ENCODE measurements around the gene ARFRP1.
"Not testable (repeated sequence)": the region's sequence is repeated elsewhere in the genome, so short reads cannot be mapped to it uniquely, and the experiment has no call there.

The ARFRP1 gene

GRCh38 chr20:63653041-63653973 lies 54.5 kb downstream of the ARFRP1 start, which contains the start of gene STMN3:
STMN3 (minus strand) TSS chr20:63653424; CDS start chr20:63653345, 79 bp downstream.
- DNase-seq = peak; percentile 97
- H3K9me3 Mint-ChIP-seq = no peaks in the 10 kb centered on the region

GRCh38 chr20:63652192-63652980 lies 55.4 kb downstream of the ARFRP1 start:
- Mint-ChIP-seq H3K27me3 (ENCODE audit: low read depth, poor library complexity) (peaks cover 30% of the 10 kb centered on the region), H3K4me1 (peaks cover 23% of the 10 kb centered on the region), H3K36me3 (ENCODE audit: low read depth) (no peaks in the 10 kb centered on the region), H3K27ac (no peak overlapping the region), H3K4me3 (peak overlapping the region; percentile 83), H3K9me3 (no peaks in the 10 kb centered on the region)
- no peak for TF ChIP-seq CTCF (IDR thresholded peaks at IDR 0.05)
- DNase-seq = peak; percentile 73

More at GRCh38 chr20:63653041-63653973, 54.5 kb downstream of the ARFRP1 start, which contains the start of gene STMN3:
- H3K4me1 Mint-ChIP-seq = peaks cover 27% of the 10 kb centered on the region
- TF ChIP-seq CTCF (IDR thresholded peaks at IDR 0.05) = no peak
- H3K4me3 Mint-ChIP-seq = peak within 1 kb of the TSS; percentile 83
- peaks cover 29% of the 10 kb centered on the region for H3K27me3 Mint-ChIP-seq (ENCODE audit: low read depth, poor library complexity)
- H3K36me3 Mint-ChIP-seq (ENCODE audit: low read depth) = no peaks in the 10 kb centered on the region
- H3K27ac Mint-ChIP-seq = no peak within 1 kb of the TSS

GRCh38 chr20:63651942-63652191 lies 55.9 kb downstream of the ARFRP1 start:
- TF ChIP-seq CTCF (IDR thresholded peaks at IDR 0.05) = no peak
- H3K27me3 Mint-ChIP-seq (ENCODE audit: low read depth, poor library complexity) = peaks cover 33% of the 10 kb centered on the region
- no peaks in the 10 kb centered on the region for H3K9me3 Mint-ChIP-seq
- no peak for DNase-seq
- no peak overlapping the region for H3K27ac Mint-ChIP-seq
- H3K4me1 Mint-ChIP-seq = peaks cover 18% of the 10 kb centered on the region
- peak overlapping the region; percentile 83 for H3K4me3 Mint-ChIP-seq
- H3K36me3 Mint-ChIP-seq (ENCODE audit: low read depth) = no peaks in the 10 kb centered on the region

- H3K27me3 Mint-ChIP-seq (ENCODE audit: low read depth, poor library complexity) = peaks cover 40% of the 10 kb centered on the region
- H3K4me3 Mint-ChIP-seq; H3K9me3 Mint-ChIP-seq; DNase-seq; H3K27ac Mint-ChIP-seq; H3K36me3 Mint-ChIP-seq (ENCODE audit: low read depth): not testable (repeated sequence)
- H3K4me1 Mint-ChIP-seq = peaks cover 18% of the 10 kb centered on the region
Measured at GRCh38 chr20:63650486-63650885, 57.3 kb downstream of the ARFRP1 start.

- Mint-ChIP-seq H3K27me3 (ENCODE audit: low read depth, poor library complexity) (peaks cover 42% of the 10 kb centered on the region), H3K27ac (no peak overlapping the region), H3K9me3 (no peaks in the 10 kb centered on the region), H3K4me1 (peaks cover 14% of the 10 kb centered on the region), H3K36me3 (ENCODE audit: low read depth) (no peaks in the 10 kb centered on the region), H3K4me3 (no peak overlapping the region)
- TF ChIP-seq CTCF (IDR thresholded peaks at IDR 0.05) = no peak
- no peak for DNase-seq
Measured at GRCh38 chr20:63648895-63649589, 58.7 kb downstream of the ARFRP1 start.

Measured in nephron progenitor cell (in vitro differentiated cells).